Measurements from ENCODE around the gene SLC16A8. TPM values are rescaled to one million over a fixed set of nuclear protein-coding genes. Genes with fewer than 3 reads are reported as not detected.

Gene SLC16A8
- total and polyA plus RNA-seq, 10 of the 15 experiments (the other 5 are each of a cell fraction or from before 2014, with no cell fraction given): not detected

GRCh38 chr22:38032681-38033521 lies 51.1 kb downstream of the SLC16A8 start:
- no peaks in the 10 kb centered on the region; a peak in 1 of 4 replicates for H3K27me3 ChIP-seq (replicated peaks in 1 of 2; ENCODE audit: control insufficient read depth in 2 of 2, insufficient read depth in 2 of 2, low read length in 1 of 2)
- H2AFZ ChIP-seq (ENCODE audit: control insufficient read depth, low read depth, low read length): no peak overlapping the region
- H3K36me3 ChIP-seq (ENCODE audit: control insufficient read depth in 2 of 2, insufficient read depth in 2 of 2, low read length in 1 of 2): no peaks in the 10 kb centered on the region
- no peak overlapping the region for H3K4me3 ChIP-seq
- DNase-seq (ENCODE audit: low read depth, low spot score): no peak
- POLR2A ChIA-PET: interaction anchor here (0.6 kb wide), 1 partner anchor 131 kb away, joined by 3 read pairs; no protein-coding TSS in a partner anchor
- RAD21 ChIA-PET (ENCODE audit: unreplicated experiment): interaction anchor here (1.0 kb wide), 1 partner anchor 19 kb away, joined by 3 read pairs; no protein-coding TSS in a partner anchor
- CTCF ChIA-PET: interaction anchor here (0.6 kb wide), 1 partner anchor 17 kb away, joined by 3 read pairs; no protein-coding TSS in a partner anchor
- BruUV-seq (replicated peaks): no TSS peak
- intact Hi-C loops (cut with micrococcal nuclease; ENCODE audit: unreplicated experiment) (no loop called here), in situ Hi-C loops (cut with MboI) (no loop called here)
- H3K27ac ChIP-seq (ENCODE audit: control insufficient read depth, insufficient read depth): no peak overlapping the region
- TF ChIP-seq SP1 (IDR thresholded peaks at IDR 0.05; ENCODE audit: low read depth, low read length) (no peak), NFYA (IDR thresholded peaks at IDR 0.05; ENCODE audit: borderline replicate concordance, low read depth, low read length) (no peak), ZBTB33 (IDR thresholded peaks at IDR 0.05) (no peak), PRDM15 (CRISPR knock-in tag; IDR thresholded peaks at IDR 0.05) (no peak), BHLHE40 (IDR thresholded peaks at IDR 0.05; ENCODE audit: borderline replicate concordance in 1 of 2, low read depth in 2 of 2, low read length in 1 of 2) (no peak), RBBP5 (conservative IDR thresholded peaks at IDR 0.05) (no peak), BRCA1 (IDR thresholded peaks at IDR 0.05; ENCODE audit: low read depth, low read length) (no peak), SIN3A (IDR thresholded peaks at IDR 0.05; ENCODE audit: low read depth, low read length) (no peak)
- H3K79me2 ChIP-seq (ENCODE audit: control insufficient read depth, insufficient read depth, low read length): no peaks in the 10 kb centered on the region
- no peak for ATAC-seq
- no peaks in the 10 kb centered on the region for H4K20me1 ChIP-seq (ENCODE audit: control insufficient read depth, insufficient read depth)
- SMC1A ChIA-PET (ENCODE audit: uncharacterized antibody, unreplicated experiment): interaction anchor here (0.8 kb wide), 1 partner anchor 19 kb away, joined by 3 read pairs; no protein-coding TSS in a partner anchor
- peaks cover 7% of the 10 kb centered on the region; the same call in 1 of the 2 replicates for H3K4me1 ChIP-seq (ENCODE audit: control insufficient read depth, insufficient read depth, low read length)
- no peak for FAIRE-seq
- no peak overlapping the region for H3K4me2 ChIP-seq (ENCODE audit: control insufficient read depth, insufficient read depth)
- WGBS (ENCODE audit: insufficient coverage, insufficient replicate concordance, low lambda C conversion rate, missing lambda C conversion rate): 46% methylated on average over 19 of the region's 19 CpGs
- no peaks in the 10 kb centered on the region for H3K9me3 ChIP-seq (replicated peaks; ENCODE audit: control insufficient read depth, insufficient read depth, low read length)
- H3K9ac ChIP-seq (ENCODE audit: control insufficient read depth, insufficient read depth, low read length): no peak overlapping the region

Data from GM12878 (cell line).